Naive B cell (primary cell): ENCODE data around the gene SERINC5. TPM values are rescaled to one million over a fixed set of nuclear protein-coding genes. Genes with fewer than 3 reads are reported as not detected.
"Not testable (repeated sequence)": the region's sequence is repeated elsewhere in the genome, so short reads cannot be mapped to it uniquely, and the experiment has no call there.

ENCODE experiments used
- ATAC-seq, 2 donors: fragments of 150-1000 bp; cut with Tn5 transposase; 2 replicates each; pipeline ENCODE4 v1.10.0; 2021; ENCODE audit warnings: low read depth in 2 of 2, mild to moderate bottlenecking in 2 of 2, moderate library complexity in 2 of 2
- DNase-seq: peaks from one replicate; pipeline ENCODE4 v3.0.0; 2022
- H3K27ac Mint-ChIP-seq, 6 donors: one replicate each; pipeline ENCODE4 v1.8.0; 2020 to 2022; ENCODE audit warnings: mild to moderate bottlenecking in 6 of 6, mixed read lengths in 6 of 6, moderate library complexity in 5 of 6, inconsistent platforms in 2 of 6
- H3K27me3 Mint-ChIP-seq, 3 donors: one replicate each; pipeline ENCODE4 v1.8.0; 2021 to 2022; ENCODE audit warnings: mixed read lengths in 3 of 3, mild to moderate bottlenecking in 1 of 3
- H3K36me3 Mint-ChIP-seq, 2 donors: one replicate each; pipeline ENCODE4 v1.8.0; 2020 to 2022; ENCODE audit warnings: mixed read lengths in 2 of 2, inconsistent platforms in 1 of 2, mild to moderate bottlenecking in 1 of 2
- H3K4me1 Mint-ChIP-seq, 3 donors: one replicate each; pipeline ENCODE4 v1.8.0; 2020 to 2022; ENCODE audit warnings: mixed read lengths in 3 of 3, inconsistent platforms in 1 of 3, mild to moderate bottlenecking in 1 of 3, moderate library complexity in 1 of 3
- H3K4me3 Mint-ChIP-seq, 8 donors: one replicate each; pipeline ENCODE4 v1.8.0; 2020 to 2022; ENCODE audit warnings: mild to moderate bottlenecking in 8 of 8, mixed read lengths in 8 of 8, moderate library complexity in 8 of 8, inconsistent platforms in 2 of 8
- H3K9me3 Mint-ChIP-seq, 7 donors: one replicate each; pipeline ENCODE4 v1.8.0; 2020 to 2022; ENCODE audit warnings: mixed read lengths in 7 of 7, mild to moderate bottlenecking in 5 of 7, inconsistent platforms in 2 of 7, moderate library complexity in 1 of 7
- polyA plus RNA-seq, 6 donors: library from polyadenylated mRNA; unstranded; fragments of 300-500 nt; fragmentation: Illumina TruSeq; gene quantifications; one replicate each; pipeline ENCODE4 v1.2.3, GENCODE V29; 2021; ENCODE audit warnings: low read depth in 6 of 6

The SERINC5 gene
- polyA plus RNA-seq, 6 donors from 2014 or later: 1.4 to 4.0 (median 2.8) TPM

GRCh38 chr5:80142996-80143395 is 112.9 kb downstream of the SERINC5 start:
- peaks cover 23 to 32% (median 26%) of the 10 kb centered on the region in 3 donors for H3K4me1 Mint-ChIP-seq
- no peaks in the 10 kb centered on the region for H3K9me3 Mint-ChIP-seq
- ATAC-seq: peak; percentile 28 to 41
- H3K27me3 Mint-ChIP-seq: no peaks in the 10 kb centered on the region
- H3K36me3 Mint-ChIP-seq: peaks cover 9 to 10% of the 10 kb centered on the region in 2 donors
- H3K27ac Mint-ChIP-seq: peak overlapping the region; percentile 76 to 96 (median 82)
- no peak for DNase-seq
- peak overlapping the region in 6 of 8 donors; percentile 44 to 75 (median 52) for H3K4me3 Mint-ChIP-seq

GRCh38 chr5:80141681-80142080 is 114.2 kb downstream of the SERINC5 start:
- peak overlapping the region in 1 of 8 donors; percentile 45 for H3K4me3 Mint-ChIP-seq
- peaks cover 9 to 10% of the 10 kb centered on the region in 2 donors for H3K36me3 Mint-ChIP-seq
- peaks cover 0 to under 1% (median 0%) of the 10 kb centered on the region in 7 donors for H3K9me3 Mint-ChIP-seq
- H3K27ac Mint-ChIP-seq: peak overlapping the region in 3 of 6 donors; percentile 25 to 79 (median 35)
- DNase-seq: no peak
- H3K27me3 Mint-ChIP-seq: no peaks in the 10 kb centered on the region
- peaks cover 28 to 43% (median 36%) of the 10 kb centered on the region in 3 donors for H3K4me1 Mint-ChIP-seq
- no peak for ATAC-seq

- Mint-ChIP-seq H3K4me3 (peak overlapping the region in 2 of 8 donors; percentile 41 to 45), H3K4me1 (peaks cover 33 to 48% (median 41%) of the 10 kb centered on the region in 3 donors), H3K27me3 (no peaks in the 10 kb centered on the region), H3K36me3 (peaks cover 9 to 10% of the 10 kb centered on the region in 2 donors), H3K27ac (peak overlapping the region in 3 of 6 donors; percentile 25 to 79 (median 35)), H3K9me3 (peaks cover 0 to 3% (median 0%) of the 10 kb centered on the region in 7 donors)
- no peak for ATAC-seq
- no peak for DNase-seq
Measured at GRCh38 chr5:80141147-80141671, 114.6 kb downstream of the SERINC5 start.

- no peak overlapping the region for H3K4me3 Mint-ChIP-seq
- H3K27me3 Mint-ChIP-seq: no peaks in the 10 kb centered on the region
- peaks cover 0 to 6% (median 0%) of the 10 kb centered on the region in 7 donors for H3K9me3 Mint-ChIP-seq
- H3K4me1 Mint-ChIP-seq: peaks cover 40 to 55% (median 48%) of the 10 kb centered on the region in 3 donors
- no peak for DNase-seq
- H3K27ac Mint-ChIP-seq: no peak overlapping the region
- peaks cover 9 to 14% of the 10 kb centered on the region in 2 donors for H3K36me3 Mint-ChIP-seq
- ATAC-seq: no peak
Measured at GRCh38 chr5:80140496-80140895, 115.4 kb downstream of the SERINC5 start.

GRCh38 chr5:80139466-80139972 is 116.3 kb downstream of the SERINC5 start:
- Mint-ChIP-seq H3K4me3 (no peak overlapping the region), H3K36me3 (peaks cover 5 to 11% of the 10 kb centered on the region in 2 donors), H3K4me1 (peaks cover 43 to 65% (median 58%) of the 10 kb centered on the region in 3 donors), H3K27ac (peak overlapping the region in 5 of 6 donors; percentile 41 to 69 (median 63)), H3K9me3 (peaks cover 0 to 9% (median 0%) of the 10 kb centered on the region in 7 donors), H3K27me3 (no peaks in the 10 kb centered on the region)
- DNase-seq (no peak), ATAC-seq (no peak)

GRCh38 chr5:80138486-80138885 is 117.4 kb downstream of the SERINC5 start:
- ATAC-seq (no peak), DNase-seq (no peak)
- Mint-ChIP-seq H3K27ac (peak overlapping the region in 2 of 6 donors; percentile 21 to 23), H3K9me3 (peaks cover 0 to 9% (median 0%) of the 10 kb centered on the region in 7 donors), H3K4me1 (peaks cover 36 to 60% (median 54%) of the 10 kb centered on the region in 3 donors), H3K27me3 (no peaks in the 10 kb centered on the region), H3K36me3 (peaks cover 0 to 5% of the 10 kb centered on the region in 2 donors), H3K4me3 (peak overlapping the region in 1 of 8 donors; percentile 37)

- DNase-seq, H3K9me3 Mint-ChIP-seq, H3K27me3 Mint-ChIP-seq, H3K36me3 Mint-ChIP-seq, ATAC-seq: not testable (repeated sequence)
- H3K4me3 Mint-ChIP-seq: peak overlapping the region in 7 of 8 donors; percentile 33 to 91 (median 69)
- H3K27ac Mint-ChIP-seq: peak overlapping the region; percentile 66 to 96 (median 89)
- H3K4me1 Mint-ChIP-seq: peaks cover 29 to 58% (median 38%) of the 10 kb centered on the region in 3 donors
Measured at GRCh38 chr5:80136798-80137197, 119.0 kb downstream of the SERINC5 start.

- no peak for ATAC-seq
- peaks cover 0 to 16% (median 5%) of the 10 kb centered on the region in 7 donors for H3K9me3 Mint-ChIP-seq
- no peak for DNase-seq
- H3K4me1 Mint-ChIP-seq: peaks cover 29 to 56% (median 38%) of the 10 kb centered on the region in 3 donors
- peak overlapping the region in 5 of 8 donors; percentile 33 to 81 (median 63) for H3K4me3 Mint-ChIP-seq
- H3K36me3 Mint-ChIP-seq: peaks cover 0 to 15% of the 10 kb centered on the region in 2 donors
- peak overlapping the region in 5 of 6 donors; percentile 54 to 96 (median 74) for H3K27ac Mint-ChIP-seq
- H3K27me3 Mint-ChIP-seq: no peaks in the 10 kb centered on the region
Measured at GRCh38 chr5:80134876-80135275, 121.0 kb downstream of the SERINC5 start.

- H3K27me3 Mint-ChIP-seq: no peaks in the 10 kb centered on the region
- no peak overlapping the region for H3K27ac Mint-ChIP-seq
- peaks cover 16 to 32% (median 19%) of the 10 kb centered on the region in 3 donors for H3K4me1 Mint-ChIP-seq
- peaks cover 2 to 7% (median 6%) of the 10 kb centered on the region in 7 donors for H3K9me3 Mint-ChIP-seq
- no peak overlapping the region for H3K4me3 Mint-ChIP-seq
- H3K36me3 Mint-ChIP-seq: peaks cover 0 to 16% of the 10 kb centered on the region in 2 donors
- ATAC-seq (no peak), DNase-seq (no peak)
Measured at GRCh38 chr5:80129146-80129545, 126.7 kb downstream of the SERINC5 start.

GRCh38 chr5:80128141-80128540 is 127.7 kb downstream of the SERINC5 start:
- Mint-ChIP-seq H3K36me3 (peaks cover 0 to 16% of the 10 kb centered on the region in 2 donors), H3K27me3 (no peaks in the 10 kb centered on the region), H3K4me1 (peaks cover 16 to 29% (median 17%) of the 10 kb centered on the region in 3 donors), H3K4me3 (peak overlapping the region in 1 of 8 donors; percentile 8), H3K9me3 (peaks cover 2 to 7% (median 5%) of the 10 kb centered on the region in 7 donors), H3K27ac (peak overlapping the region in 1 of 6 donors; percentile 56)
- no peak for DNase-seq
- no peak for ATAC-seq

GRCh38 chr5:80127116-80127552 is 128.7 kb downstream of the SERINC5 start:
- Mint-ChIP-seq H3K4me3 (no peak overlapping the region), H3K36me3 (peaks cover 0 to 16% of the 10 kb centered on the region in 2 donors)

GRCh38 chr5:80125962-80126480 is 129.8 kb downstream of the SERINC5 start:
- Mint-ChIP-seq H3K4me1 (peaks cover 20 to 21% (median 20%) of the 10 kb centered on the region in 3 donors), H3K36me3 (peaks cover 0 to 13% of the 10 kb centered on the region in 2 donors), H3K27me3 (no peaks in the 10 kb centered on the region), H3K9me3 (peaks cover 2 to 5% (median 3%) of the 10 kb centered on the region in 7 donors), H3K27ac (peak overlapping the region in 1 of 6 donors; percentile 29), H3K4me3 (peak overlapping the region in 1 of 8 donors; percentile 50)
- DNase-seq (no peak), ATAC-seq (no peak)

More at GRCh38 chr5:80127116-80127552, 128.7 kb downstream of the SERINC5 start:
- no peaks in the 10 kb centered on the region for H3K27me3 Mint-ChIP-seq
- ATAC-seq (no peak), DNase-seq (no peak)
- peak overlapping the region in 1 of 6 donors; percentile 43 for H3K27ac Mint-ChIP-seq
- H3K9me3 Mint-ChIP-seq: peaks cover 2 to 7% (median 4%) of the 10 kb centered on the region in 7 donors
- peaks cover 20 to 22% (median 20%) of the 10 kb centered on the region in 3 donors for H3K4me1 Mint-ChIP-seq
